DOHH2 (cell line): ENCODE measurements around the gene SKAP1.

Experiments used
- H3F3A ChIP-seq: fragments of 200-600 bp; sonication (generic), shearing (Covaris generic); 2 replicates; pipeline ENCODE4 v1.6.0; 2016; ENCODE audit warnings: antibody characterized with exemption, mild to moderate bottlenecking; ENCODE audit not compliant: control insufficient read depth, insufficient read depth
- H3K27ac ChIP-seq: fragments of 200-600 bp; sonication (generic); 2 replicates; pipeline ENCODE4 v1.5.1; 2014; ENCODE audit warnings: low read depth, mild to moderate bottlenecking, low read length, moderate library complexity
- H3K27me3 ChIP-seq: fragments of 200-600 bp; sonication (generic); 2 replicates; pipeline ENCODE4 v1.6.1; 2014; ENCODE audit warnings: mild to moderate bottlenecking, low read length, mixed read lengths; ENCODE audit not compliant: control insufficient read depth
- H3K36me3 ChIP-seq: fragments of 200-600 bp; sonication (generic); 2 replicates; pipeline ENCODE4 v1.6.1; 2014; ENCODE audit warnings: mild to moderate bottlenecking, low read length, moderate library complexity, mixed read lengths; ENCODE audit not compliant: control insufficient read depth
- H3K4me1 ChIP-seq: fragments of 200-600 bp; sonication (generic); 2 replicates; pipeline ENCODE4 v1.6.1; 2014; ENCODE audit warnings: mild to moderate bottlenecking, low read length, mixed read lengths; ENCODE audit not compliant: control insufficient read depth
- H3K4me2 ChIP-seq: fragments of 200-600 bp; sonication (generic); 2 replicates; pipeline ENCODE4 v1.6.0; 2014; ENCODE audit warnings: mild to moderate bottlenecking, low read length, moderate library complexity
- H3K4me3 ChIP-seq: fragments of 200-600 bp; sonication (generic); 2 replicates; pipeline ENCODE4 v1.5.1; 2014; ENCODE audit warnings: mild to moderate bottlenecking, low read length, mixed read lengths
- H3K79me2 ChIP-seq: fragments of 200-600 bp; sonication (generic); 2 replicates; pipeline ENCODE4 v1.6.1; 2014; ENCODE audit warnings: mild to moderate bottlenecking, low read length, mixed read lengths; ENCODE audit not compliant: control insufficient read depth
- H3K9me2 ChIP-seq: fragments of 200-600 bp; sonication (generic); replicated peaks from 2 replicates; pipeline ENCODE4 v1.6.1; 2014; ENCODE audit warnings: mild to moderate bottlenecking, low read length, mixed read lengths; ENCODE audit not compliant: control insufficient read depth
- H3K9me3 ChIP-seq: fragments of 200-600 bp; sonication (generic); 2 replicates; pipeline ENCODE4 v1.6.1; 2014; ENCODE audit warnings: antibody characterized with exemption, low read length, mixed read lengths; ENCODE audit not compliant: control insufficient read depth, insufficient read depth
- H4K20me1 ChIP-seq: fragments of 200-600 bp; sonication (generic); 2 replicates; pipeline ENCODE4 v1.6.0; 2014; ENCODE audit warnings: low read depth, mild to moderate bottlenecking, antibody characterized with exemption, low read length, moderate library complexity; ENCODE audit not compliant: control insufficient read depth, insufficient read depth
- EZH2phosphoT487 ChIP-seq: fragments of 200-600 bp; sonication (generic); IDR thresholded peaks from 2 replicates; pipeline ENCODE4 v1.6.1; 2017; ENCODE audit warnings: borderline replicate concordance, mild to moderate bottlenecking, antibody characterized with exemption, low read length, moderate library complexity, mixed read lengths
- TF ChIP-seq, protein P1 (sequence below): fragments of 200-600 bp; sonication (generic); IDR thresholded peaks from one replicate; pipeline ENCODE4 v1.5.1; 2014; ENCODE audit warnings: antibody characterized with exemption, mild to moderate bottlenecking, low read depth, low read length; ENCODE audit not compliant: poor library complexity, severe bottlenecking

Gene SKAP1

DNA sequence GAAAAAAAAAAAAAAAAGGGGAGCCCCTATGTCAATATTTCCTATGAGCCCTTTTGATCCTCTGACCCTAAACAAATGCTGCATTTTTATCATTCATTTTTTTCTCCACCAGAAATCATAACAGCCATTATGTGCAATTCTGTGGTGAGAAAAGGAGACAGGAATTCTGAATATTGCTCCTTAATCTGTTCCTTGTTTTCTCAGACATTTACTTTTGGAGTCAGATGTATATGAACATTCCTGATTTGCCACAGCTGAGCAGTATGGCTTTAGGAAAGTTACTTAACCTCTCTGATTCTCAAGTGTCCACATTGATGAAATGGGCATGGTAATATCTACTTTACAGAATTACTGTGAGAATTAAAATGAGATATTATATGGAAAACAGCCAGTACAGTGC lies 144.4 kb downstream of the SKAP1 start:
- no peaks in the 10 kb centered on the region for H3K36me3 ChIP-seq
- no peaks in the 10 kb centered on the region for H3K79me2 ChIP-seq

DNA sequence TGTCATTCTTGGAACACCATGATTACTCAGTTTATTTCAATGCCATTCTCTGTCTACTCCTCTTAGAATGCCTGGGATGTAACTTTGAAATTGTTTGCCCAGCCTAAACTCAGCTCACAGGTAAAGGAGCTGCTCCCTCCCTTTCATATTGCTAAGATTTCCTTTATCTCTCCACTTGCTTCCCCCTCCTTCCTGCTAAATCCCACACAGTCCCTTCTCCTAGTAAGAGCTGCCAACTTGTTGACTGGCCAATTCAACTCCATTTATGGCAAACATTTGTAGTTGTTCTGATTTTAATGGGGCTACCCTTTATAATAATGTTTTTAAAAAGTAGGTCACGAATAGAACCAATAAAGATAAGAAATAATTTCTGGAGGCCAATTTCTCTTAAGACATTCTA lies 146.1 kb downstream of the SKAP1 start:
- Histone ChIP-seq H4K20me1 (no peaks in the 10 kb centered on the region), H3K4me2 (no peak overlapping the region), H3F3A (no peaks in the 10 kb centered on the region), H3K9me2 (no peaks in the 10 kb centered on the region), H3K4me1 (no peaks in the 10 kb centered on the region), H3K36me3 (no peaks in the 10 kb centered on the region), H3K9me3 (no peaks in the 10 kb centered on the region), H3K4me3 (no peak overlapping the region), H3K79me2 (no peaks in the 10 kb centered on the region), H3K27me3 (peaks cover 14% of the 10 kb centered on the region; the same call in 1 of the 2 replicates), H3K27ac (no peak overlapping the region)
- no peak for TF ChIP-seq EZH2phosphoT487
- TF ChIP-seq, protein P1, sequence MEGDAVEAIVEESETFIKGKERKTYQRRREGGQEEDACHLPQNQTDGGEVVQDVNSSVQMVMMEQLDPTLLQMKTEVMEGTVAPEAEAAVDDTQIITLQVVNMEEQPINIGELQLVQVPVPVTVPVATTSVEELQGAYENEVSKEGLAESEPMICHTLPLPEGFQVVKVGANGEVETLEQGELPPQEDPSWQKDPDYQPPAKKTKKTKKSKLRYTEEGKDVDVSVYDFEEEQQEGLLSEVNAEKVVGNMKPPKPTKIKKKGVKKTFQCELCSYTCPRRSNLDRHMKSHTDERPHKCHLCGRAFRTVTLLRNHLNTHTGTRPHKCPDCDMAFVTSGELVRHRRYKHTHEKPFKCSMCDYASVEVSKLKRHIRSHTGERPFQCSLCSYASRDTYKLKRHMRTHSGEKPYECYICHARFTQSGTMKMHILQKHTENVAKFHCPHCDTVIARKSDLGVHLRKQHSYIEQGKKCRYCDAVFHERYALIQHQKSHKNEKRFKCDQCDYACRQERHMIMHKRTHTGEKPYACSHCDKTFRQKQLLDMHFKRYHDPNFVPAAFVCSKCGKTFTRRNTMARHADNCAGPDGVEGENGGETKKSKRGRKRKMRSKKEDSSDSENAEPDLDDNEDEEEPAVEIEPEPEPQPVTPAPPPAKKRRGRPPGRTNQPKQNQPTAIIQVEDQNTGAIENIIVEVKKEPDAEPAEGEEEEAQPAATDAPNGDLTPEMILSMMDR, result no peak

More for the DNA sequence above, 144.4 kb downstream of the SKAP1 start:
- Histone ChIP-seq H3K9me2 (no peaks in the 10 kb centered on the region), H3F3A (no peaks in the 10 kb centered on the region), H4K20me1 (no peaks in the 10 kb centered on the region), H3K27ac (no peak overlapping the region), H3K4me2 (no peak overlapping the region), H3K4me1 (no peaks in the 10 kb centered on the region), H3K4me3 (no peak overlapping the region), H3K27me3 (peaks cover 10% of the 10 kb centered on the region; the same call in 1 of the 2 replicates), H3K9me3 (no peaks in the 10 kb centered on the region)
- TF ChIP-seq, protein P1, result no peak
- TF ChIP-seq EZH2phosphoT487, result no peak

DNA sequence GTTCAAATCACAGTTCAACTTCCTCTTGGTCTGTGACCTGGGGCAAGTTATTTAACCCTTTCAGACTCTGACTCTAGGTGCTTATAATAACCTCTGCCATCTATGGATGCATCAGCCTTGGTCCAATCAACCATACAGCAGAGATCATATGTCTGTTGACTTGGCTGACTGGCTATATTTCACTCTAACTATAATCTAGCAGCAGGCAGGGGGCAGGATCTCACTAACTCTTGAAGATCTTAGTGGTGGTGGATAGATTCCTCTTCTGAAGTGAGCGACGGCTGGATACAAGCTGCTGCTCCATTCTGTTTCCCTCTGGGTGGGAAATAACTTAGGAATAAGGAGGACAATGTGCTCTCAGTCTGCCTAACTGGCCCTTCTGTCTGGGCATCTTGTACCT lies 146.6 kb downstream of the SKAP1 start:
- no peaks in the 10 kb centered on the region for H4K20me1 ChIP-seq
- no peaks in the 10 kb centered on the region for H3K79me2 ChIP-seq
- no peak overlapping the region for H3K4me2 ChIP-seq
- H3K27me3 ChIP-seq, result peaks cover 17% of the 10 kb centered on the region; the same call in 1 of the 2 replicates
- H3K4me1 ChIP-seq, result no peaks in the 10 kb centered on the region
- H3K27ac ChIP-seq, result no peak overlapping the region
- H3K36me3 ChIP-seq, result no peaks in the 10 kb centered on the region
- H3F3A ChIP-seq, result no peaks in the 10 kb centered on the region
- TF ChIP-seq, protein P1, result no peak
- TF ChIP-seq EZH2phosphoT487, result no peak
- H3K4me3 ChIP-seq, result no peak overlapping the region
- H3K9me3 ChIP-seq, result no peaks in the 10 kb centered on the region
- no peaks in the 10 kb centered on the region for H3K9me2 ChIP-seq
